Dedifferentiated amniotic fluid mesenchymal stem cell (primary cell): Measurements from ENCODE around the gene TLCD4.
A peak's percentile ranks its signal among the peaks of the same experiment; 100 is the strongest.
"Not testable (repeated sequence)": the region's sequence is repeated elsewhere in the genome, so short reads cannot be mapped to it uniquely, and the experiment has no call there.

ENCODE experiments used
- DNase-seq: peaks from one replicate; pipeline ENCODE4 v3.0.0-alpha.2; 2016; ENCODE audit errors: extremely low spot score

TLCD4 gene, protein sequence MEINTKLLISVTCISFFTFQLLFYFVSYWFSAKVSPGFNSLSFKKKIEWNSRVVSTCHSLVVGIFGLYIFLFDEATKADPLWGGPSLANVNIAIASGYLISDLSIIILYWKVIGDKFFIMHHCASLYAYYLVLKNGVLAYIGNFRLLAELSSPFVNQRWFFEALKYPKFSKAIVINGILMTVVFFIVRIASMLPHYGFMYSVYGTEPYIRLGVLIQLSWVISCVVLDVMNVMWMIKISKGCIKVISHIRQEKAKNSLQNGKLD

GRCh38 chr1:95117207-95118066 is at the start of gene TLCD4:
TSS of gene TLCD4 (plus strand) at chr1:95117355. CDS start at chr1:95143902, 26,547 bp downstream.
- DNase-seq, result no peak

- no peak for DNase-seq
Observed at GRCh38 chr1:95067568-95067967, 49.6 kb upstream of the TLCD4 start.

DNA sequence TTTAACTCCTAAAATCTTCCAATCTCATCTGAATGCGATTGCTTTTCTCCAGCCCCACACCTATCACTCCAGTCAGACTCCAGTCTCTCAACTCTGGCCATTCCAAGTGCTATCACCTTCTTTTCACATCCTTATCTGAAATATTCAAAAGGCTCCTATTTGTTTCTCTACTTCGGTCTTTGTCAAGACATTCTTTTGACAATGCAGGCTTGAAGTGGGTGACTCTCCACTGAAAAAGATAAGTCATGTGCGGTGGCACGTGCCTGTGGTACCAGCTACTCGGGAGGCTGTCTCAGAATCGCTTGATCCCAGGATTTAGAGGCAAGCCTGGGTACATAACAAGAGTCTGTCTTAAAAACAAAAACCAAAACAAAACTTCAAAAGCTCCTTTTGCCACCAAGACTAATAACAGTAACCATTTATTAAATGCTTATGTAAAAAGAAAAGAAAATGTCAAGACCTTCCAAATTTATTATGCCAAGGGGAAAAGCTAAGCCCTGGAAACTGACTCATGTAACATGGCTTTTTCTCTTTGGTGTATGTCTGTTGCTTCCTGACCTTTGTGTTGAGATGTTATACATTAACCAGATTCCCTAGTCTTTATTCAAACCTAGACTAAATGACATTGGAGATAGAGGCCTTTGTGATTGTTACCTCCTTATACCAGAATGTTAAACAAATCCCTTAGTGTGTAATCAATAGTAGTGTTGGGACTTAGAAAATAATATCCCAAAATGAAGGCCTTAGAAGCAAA is 48.0 kb upstream of the TLCD4 start:
- no peak for DNase-seq

- no peak for DNase-seq
Observed at GRCh38 chr1:95069710-95070093, 47.5 kb upstream of the TLCD4 start.

DNA sequence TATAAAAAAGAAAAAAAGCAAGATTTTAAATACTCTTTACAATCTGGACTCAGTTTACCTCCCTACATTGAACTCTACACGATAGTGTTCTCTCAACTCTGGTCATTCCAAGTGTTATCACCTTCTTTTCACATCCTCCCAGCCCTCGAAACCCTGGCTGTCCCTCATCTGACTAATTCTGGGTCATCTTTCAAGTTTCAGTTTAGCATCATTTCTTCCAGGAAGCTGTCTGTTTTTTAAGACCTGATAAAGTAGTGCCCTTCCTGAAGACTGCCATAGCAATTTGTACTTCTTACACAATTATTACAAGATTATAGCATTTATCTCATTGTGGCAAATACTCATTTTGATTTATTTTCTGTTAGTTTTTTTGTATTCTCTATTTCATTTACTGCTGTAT is 45.6 kb upstream of the TLCD4 start:
- no peak for DNase-seq

- no peak for DNase-seq
Observed at GRCh38 chr1:95072117-95072516, 45.0 kb upstream of the TLCD4 start.

DNA sequence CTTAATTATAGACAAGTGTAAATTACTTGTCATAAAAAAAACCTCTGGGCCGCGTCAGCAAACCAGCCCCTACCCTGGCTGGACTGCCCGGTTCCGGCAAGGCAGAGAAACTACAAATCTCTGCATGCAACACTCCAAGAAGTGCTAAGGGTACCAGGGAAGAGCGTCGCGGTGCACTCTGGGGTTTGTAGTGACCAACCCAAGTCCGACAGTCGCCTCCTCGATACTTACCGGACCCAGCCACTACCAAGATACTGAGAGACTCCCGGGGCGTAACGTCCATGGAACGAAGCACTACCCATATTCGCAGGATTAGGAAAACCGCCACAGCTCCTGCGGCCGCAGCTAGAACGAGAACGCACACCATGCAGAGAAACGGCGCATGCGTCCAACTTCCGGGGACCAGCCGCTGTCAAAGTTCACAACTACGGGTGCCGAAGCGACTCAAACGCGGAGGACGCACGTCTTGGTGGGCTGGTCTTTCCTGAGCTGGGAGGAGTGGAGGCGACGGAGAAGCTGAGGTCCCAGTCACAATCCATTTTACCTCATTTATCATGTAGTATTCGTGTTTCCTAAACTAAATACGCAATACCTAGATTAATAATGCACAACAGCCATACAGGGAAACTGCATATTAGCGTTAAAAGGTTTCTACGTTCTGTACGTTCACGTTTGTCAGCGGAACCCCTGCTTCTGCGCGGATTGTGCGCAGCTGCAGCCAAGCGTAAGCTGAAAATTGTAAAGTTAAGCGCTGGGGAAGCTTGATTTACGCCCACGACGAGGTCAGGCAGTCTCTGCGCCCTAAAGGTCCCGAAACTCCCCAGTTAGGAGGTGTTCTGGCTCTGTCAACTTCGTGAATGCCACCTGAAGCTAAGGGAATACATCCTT is 44.4 kb upstream of the TLCD4 start, which contains the start of gene ALG14:
Gene ALG14, minus strand, starts transcription at position 420 of the 888 bp plus-strand sequence. Its CDS starts 53 bp downstream, at position 367.
- peak; percentile 94 for DNase-seq

DNA sequence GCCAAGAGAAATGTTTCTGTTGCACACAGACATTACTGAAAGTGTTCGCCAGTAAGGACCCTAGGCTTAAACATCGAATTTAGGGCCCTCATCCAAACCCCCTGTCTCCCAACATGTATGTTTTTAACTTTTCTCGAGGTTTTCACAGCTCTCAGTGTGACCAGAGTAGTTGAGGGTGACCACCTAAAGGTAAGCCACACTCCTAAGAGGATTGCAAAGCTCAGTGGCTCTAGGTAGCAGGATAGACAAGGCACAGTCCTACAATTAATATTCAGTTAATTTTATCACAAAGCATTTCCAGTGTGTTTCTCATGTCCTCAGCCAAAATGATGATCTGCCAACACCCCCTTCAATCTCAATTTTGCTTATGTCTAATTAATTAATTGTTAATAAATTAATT is 43.7 kb upstream of the TLCD4 start:
- no peak for DNase-seq

DNA sequence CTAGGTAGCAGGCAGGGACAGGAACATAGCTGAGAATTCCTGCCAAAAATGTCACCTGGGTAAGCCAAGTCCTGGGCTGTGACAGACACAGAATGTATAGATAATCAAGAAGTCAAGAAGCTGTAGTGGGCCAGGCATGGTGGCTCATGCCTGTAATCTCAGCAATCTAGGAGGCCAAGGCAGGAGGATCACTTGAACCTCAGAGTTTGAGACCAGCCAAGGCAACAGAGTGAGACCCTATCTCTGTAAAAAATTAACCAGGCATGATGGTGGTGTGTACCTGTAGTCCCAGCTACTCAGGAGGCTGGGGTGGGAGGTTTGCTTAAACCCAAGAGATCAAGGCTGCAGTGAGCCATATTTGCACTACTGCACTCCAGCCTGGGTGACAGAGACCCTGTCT is 41.1 kb upstream of the TLCD4 start:
- no peak for DNase-seq

GRCh38 chr1:95080446-95080845 is 36.7 kb upstream of the TLCD4 start:
- no peak for DNase-seq

DNA sequence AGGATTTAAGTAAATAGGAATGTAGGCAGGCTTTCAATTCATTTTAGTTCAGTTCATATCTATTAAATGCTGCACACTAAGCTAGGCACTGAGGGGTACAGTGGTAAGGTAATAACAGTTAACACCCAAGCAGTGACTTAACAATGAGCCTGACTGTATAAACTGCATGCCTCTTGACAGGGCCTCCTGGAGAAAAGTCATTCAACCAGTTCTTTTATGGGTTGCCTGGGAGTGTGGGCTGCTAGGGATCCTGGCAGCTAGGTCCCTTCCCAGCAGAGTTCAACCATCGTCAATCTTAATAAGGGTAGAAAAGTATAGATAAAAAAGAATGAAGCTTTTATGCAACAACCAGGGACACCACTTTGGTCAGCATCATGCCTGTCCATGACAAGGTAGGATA is 36.3 kb upstream of the TLCD4 start:
- no peak for DNase-seq

DNA sequence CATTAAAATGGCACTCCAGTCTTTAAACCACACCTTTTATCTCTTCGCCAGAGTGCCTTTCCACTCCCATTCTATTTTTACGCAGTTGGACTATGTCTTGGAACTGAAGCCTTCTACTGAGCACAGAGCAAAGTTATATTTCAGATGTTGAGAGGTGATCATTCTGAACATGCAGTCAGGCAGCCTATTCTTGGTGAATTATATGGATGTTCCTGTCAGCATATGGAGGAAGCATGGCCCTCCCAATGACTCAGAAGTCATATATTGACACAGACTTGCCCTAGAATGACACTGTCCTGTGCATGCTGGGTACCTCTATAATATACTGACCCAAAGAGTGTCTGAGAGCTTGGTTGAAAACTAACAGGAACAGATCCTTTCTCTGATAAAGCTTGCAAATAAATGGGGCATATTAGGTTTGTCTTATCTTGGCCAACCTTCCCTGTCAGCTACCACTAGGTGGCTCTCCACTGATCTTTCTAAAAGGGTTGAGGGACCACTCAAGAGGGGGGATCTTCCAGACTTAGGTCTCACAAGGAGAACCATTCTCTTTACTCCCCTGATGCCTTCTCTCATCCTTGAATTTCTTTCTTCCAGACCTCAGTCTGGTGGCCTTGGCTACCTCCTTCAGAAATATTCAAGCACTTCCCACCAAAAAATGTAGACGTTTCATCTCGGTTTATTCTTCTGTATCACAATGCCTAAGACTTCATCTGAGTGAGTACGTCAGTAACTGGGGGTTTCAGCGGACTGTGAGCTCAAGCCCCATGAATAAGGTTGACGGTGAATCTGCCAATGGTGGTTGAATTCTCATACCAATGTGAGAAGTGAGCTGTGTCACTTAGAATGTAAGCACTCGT is 32.6 kb upstream of the TLCD4 start:
- no peak for DNase-seq

DNA sequence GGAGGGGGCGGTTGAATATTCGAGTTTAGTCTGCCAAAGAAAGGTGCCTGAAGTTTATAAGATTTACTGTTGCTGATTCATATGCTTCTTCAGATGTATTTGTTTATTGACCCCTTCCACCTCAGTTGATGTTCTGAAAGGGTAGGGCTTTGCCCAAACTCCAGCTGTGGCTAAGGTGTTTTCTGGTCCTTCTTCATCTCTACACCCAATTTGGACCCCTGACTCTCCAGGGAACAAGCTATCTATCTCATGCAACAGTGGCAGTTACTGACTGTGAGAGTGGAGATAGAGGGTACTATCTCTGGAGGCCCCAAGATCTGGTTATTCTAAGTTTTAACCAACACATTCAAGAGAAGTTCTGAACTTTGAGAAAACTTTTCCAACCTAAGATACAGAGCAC is 31.8 kb upstream of the TLCD4 start:
- no peak for DNase-seq

DNA sequence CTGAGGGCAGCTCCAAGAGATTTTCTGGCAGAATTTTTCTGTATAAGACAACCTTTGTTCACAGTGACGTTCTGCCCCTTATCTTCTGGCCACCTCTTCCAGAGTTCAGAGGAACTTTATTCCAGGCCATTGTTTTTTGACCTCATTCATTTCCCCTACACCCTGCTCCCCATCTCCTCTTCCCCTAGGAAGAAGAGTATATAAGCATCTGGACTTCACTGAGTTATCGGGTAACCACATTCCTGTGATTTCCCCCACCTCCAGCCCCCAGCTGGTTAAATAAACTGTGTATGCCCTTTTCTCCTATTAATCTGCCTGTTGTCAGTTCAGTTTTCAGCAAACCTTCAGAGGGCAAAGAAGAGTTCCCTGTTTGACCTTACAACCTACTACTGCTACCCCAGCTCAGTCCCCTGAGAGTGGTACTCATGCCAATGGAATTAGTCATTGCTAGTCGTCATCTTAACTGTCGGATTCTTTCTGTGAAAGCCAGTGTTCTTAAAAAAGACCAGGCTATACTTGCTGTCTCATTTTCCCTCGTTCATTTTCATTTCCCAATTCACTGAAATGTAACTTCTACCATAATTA is 30.1 kb upstream of the TLCD4 start:
- DNase-seq, result peak; percentile 89

GRCh38 chr1:95088303-95088702 is 28.9 kb upstream of the TLCD4 start:
- DNase-seq, result no peak

DNA sequence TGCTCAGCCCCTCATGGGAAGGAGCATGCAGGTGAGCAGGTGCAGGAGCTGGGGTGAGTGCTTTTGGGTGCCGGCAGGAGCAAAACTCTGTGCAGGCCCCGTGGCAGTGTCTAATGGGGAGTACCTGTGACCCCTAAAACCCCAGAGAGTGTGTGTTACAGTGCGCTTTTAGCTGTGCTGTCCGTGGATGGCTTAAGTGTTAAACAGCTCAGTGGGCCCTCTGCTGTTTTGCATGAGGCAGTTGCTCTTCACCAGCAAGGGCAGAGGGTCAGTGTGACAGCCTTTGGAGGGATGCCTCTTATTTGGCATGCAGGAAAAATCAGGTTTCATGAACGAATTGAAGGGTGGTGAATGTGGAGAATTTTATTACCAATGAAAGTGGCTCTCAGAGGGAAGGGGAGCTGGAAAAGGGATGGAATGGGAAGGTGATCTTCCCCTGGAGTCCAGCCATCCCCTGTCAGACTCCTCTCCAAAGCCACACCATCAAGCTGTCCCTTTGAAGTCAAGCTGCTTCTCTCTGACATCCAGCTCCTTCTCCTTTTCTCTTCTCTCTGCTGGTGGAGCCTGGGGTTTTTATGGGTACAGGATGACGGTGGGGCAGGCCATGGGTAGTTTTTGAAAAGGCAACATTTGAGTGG is 27.4 kb upstream of the TLCD4 start:
- DNase-seq, result no peak

GRCh38 chr1:95091290-95091689 is 25.9 kb upstream of the TLCD4 start:
- not testable (repeated sequence) for DNase-seq

DNA sequence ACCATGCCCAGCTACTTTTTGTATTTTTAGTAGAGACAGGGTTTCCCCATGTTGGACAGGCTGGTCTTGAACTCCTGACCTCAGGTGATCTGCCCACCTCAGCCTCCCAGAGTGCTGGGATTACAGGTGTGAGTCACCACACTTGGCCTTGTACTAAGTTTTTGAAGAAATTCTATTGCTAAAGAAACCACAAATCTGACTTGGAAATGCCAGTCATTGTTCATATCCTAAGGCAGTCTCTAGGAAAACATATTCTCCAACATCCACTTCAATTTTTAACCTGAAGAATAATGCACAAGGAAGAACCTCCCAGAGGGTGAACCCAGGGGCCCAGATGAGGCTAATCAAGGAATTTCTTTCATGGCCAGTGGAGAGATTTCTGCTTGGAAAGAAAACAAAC is 24.3 kb upstream of the TLCD4 start:
- DNase-seq, result not testable (repeated sequence)

- no peak for DNase-seq
Observed at GRCh38 chr1:95093296-95093695, 23.9 kb upstream of the TLCD4 start.

- no peak for DNase-seq
Observed at GRCh38 chr1:95094923-95095322, 22.2 kb upstream of the TLCD4 start.
